Heart left ventricle (tissue), 13 donors: ENCODE measurements around the gene SLC35F1.

Experiments
- CTCF ChIP-seq, 12 donors: fragments of 200-600 bp; sonication (generic) in 4 of 12; IDR thresholded peaks; one replicate each; pipeline versions ENCODE4 v1.5.0 to v1.8.0; 2018 to 2022; ENCODE audit warnings: antibody characterized with exemption in 12 of 12, mild to moderate bottlenecking in 5 of 12
- POLR2A ChIP-seq, 2 donors: fragments of 450-650 bp; IDR thresholded peaks; one replicate each; pipeline ENCODE4 v1.6.1; 2017; ENCODE audit warnings: antibody characterized with exemption in 2 of 2, mild to moderate bottlenecking in 2 of 2, moderate library complexity in 2 of 2
- donor health status: ischemic (EF 13 %, LVEDD 7.1; RV severe dilation, severe dysfunction).
- donor health status: DM: no; HTN: yes; CAD: no.
- donor health status: DM: no; HTN: no; CAD: no.
- donor health status: ischemic (EF 25% LVEDD 6.9; RV normal size, moderate dysfunction).
- donor health status: ischemic (EF 25% LVEDD 5.7; RV mildly dilated, moderate dysfunction).
- donor health status: ischemic (EF 35%, LVEDD 5.7; RV mildly dilated, moderate dysfunction).
- donor health status: nonischemic (EF 11% LVEDD 7.7; RV severe dilation, severe dysfunction).
- donor health status: DM: yes; HTN: yes; CAD: no.
- donor health status: PGD.
- donor health status: ischemic (EF 29% LVEDD 5.4; RV normal size, mild dysfunction).
- donor health status: nonischemic (EF 23%, LVEDD 6.1; RV moderate dilation, normal function).

DNA sequence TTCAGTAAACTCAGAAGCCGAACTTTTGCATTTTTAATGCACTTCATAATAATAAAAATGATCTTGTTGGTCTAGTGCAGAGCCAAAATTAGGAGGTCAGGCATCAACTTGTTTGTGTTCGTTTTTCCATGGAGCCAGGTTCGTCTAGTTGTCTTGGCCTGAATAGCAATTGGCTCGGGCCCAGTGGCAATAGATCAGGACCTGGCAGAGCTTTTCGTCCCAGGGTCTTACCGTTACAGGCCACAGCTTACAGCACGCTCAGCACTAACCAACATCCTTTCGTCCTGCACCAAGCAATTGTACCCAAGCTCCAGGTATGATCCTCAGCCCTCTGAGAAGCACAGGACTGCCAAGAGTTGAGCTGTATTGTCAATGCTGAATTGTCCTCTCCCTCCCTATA, 400.5 kb downstream of the SLC35F1 start:
- TF ChIP-seq CTCF (IDR thresholded peaks at IDR 0.05), result no peak
- no peak for TF ChIP-seq POLR2A (IDR thresholded peaks at IDR 0.05)
